Measurements from ENCODE around the gene DIRAS2. TPM values are rescaled to one million over a fixed set of nuclear protein-coding genes. Genes with fewer than 3 reads are reported as not detected.

DIRAS2 gene
- total RNA-seq, 3 donors from 2014 or later = under 0.01 to 1.2 TPM; not detected in 1

- DNase-seq (ENCODE audit: low spot score in 2 of 2) = no peak
- no peaks in the 10 kb centered on the region for H3K36me3 ChIP-seq
- H3K27me3 ChIP-seq = no peaks in the 10 kb centered on the region
- no peak overlapping the region for H3K27ac ChIP-seq
- H3K4me3 ChIP-seq = no peak overlapping the region
- intact Hi-C loops (cut with DNase I; ENCODE audit: low total_unique reads) = no loop called here
- H3K9me3 ChIP-seq = no peaks in the 10 kb centered on the region
- TF ChIP-seq CTCF (IDR thresholded peaks at IDR 0.05) = no peak
- TF ChIP-seq POLR2AphosphoS5 (IDR thresholded peaks at IDR 0.05) = no peak
- TF ChIP-seq POLR2A (IDR thresholded peaks at IDR 0.05) = no peak
- H3K4me1 ChIP-seq = no peaks in the 10 kb centered on the region
Observed at GRCh38 chr9:90607701-90608516, 34.7 kb downstream of the DIRAS2 start.

- Histone ChIP-seq H3K27me3 (peaks cover 0 to 5% of the 10 kb centered on the region in 2 donors), H3K9me3 (no peaks in the 10 kb centered on the region)
Observed at GRCh38 chr9:90600029-90600428, 42.6 kb downstream of the DIRAS2 start.

GRCh38 chr9:90598191-90598590 is 44.4 kb downstream of the DIRAS2 start:
- intact Hi-C loops (cut with DNase I; ENCODE audit: low total_unique reads) = no loop called here
- H3K4me1 ChIP-seq = no peaks in the 10 kb centered on the region
- no peaks in the 10 kb centered on the region for H3K9me3 ChIP-seq
- H3K27me3 ChIP-seq = peaks cover 0 to 5% of the 10 kb centered on the region in 2 donors
- TF ChIP-seq CTCF (IDR thresholded peaks at IDR 0.05) = no peak
- no peak for TF ChIP-seq POLR2AphosphoS5 (IDR thresholded peaks at IDR 0.05)
- TF ChIP-seq POLR2A (IDR thresholded peaks at IDR 0.05) = no peak
- no peak overlapping the region for H3K27ac ChIP-seq
- H3K36me3 ChIP-seq = no peaks in the 10 kb centered on the region
- DNase-seq (ENCODE audit: low spot score in 2 of 2) = no peak
- no peak overlapping the region for H3K4me3 ChIP-seq

More at GRCh38 chr9:90600029-90600428, 42.6 kb downstream of the DIRAS2 start:
- intact Hi-C loops (cut with DNase I; ENCODE audit: low total_unique reads) = no loop called here
- Histone ChIP-seq H3K36me3 (no peaks in the 10 kb centered on the region), H3K4me1 (no peaks in the 10 kb centered on the region), H3K4me3 (no peak overlapping the region), H3K27ac (no peak overlapping the region)
- TF ChIP-seq POLR2AphosphoS5 (IDR thresholded peaks at IDR 0.05) = no peak
- no peak for TF ChIP-seq CTCF (IDR thresholded peaks at IDR 0.05)
- TF ChIP-seq POLR2A (IDR thresholded peaks at IDR 0.05) = no peak
- DNase-seq (ENCODE audit: low spot score in 2 of 2) = no peak

GRCh38 chr9:90593646-90594045 is 49.0 kb downstream of the DIRAS2 start:
- Histone ChIP-seq H3K9me3 (no peaks in the 10 kb centered on the region), H3K4me1 (no peaks in the 10 kb centered on the region)
- no peak for TF ChIP-seq CTCF (IDR thresholded peaks at IDR 0.05)

GRCh38 chr9:90580576-90580975 is 62.0 kb downstream of the DIRAS2 start:
- no peak for DNase-seq (ENCODE audit: low spot score in 2 of 2)
- no peaks in the 10 kb centered on the region for H3K27me3 ChIP-seq
- intact Hi-C loops (cut with DNase I; ENCODE audit: low total_unique reads) = loop anchor here (5.0 kb wide), 1 partner anchor 1387 kb away; no protein-coding TSS in a partner anchor
- no peak overlapping the region for H3K27ac ChIP-seq
- no peak for TF ChIP-seq POLR2A (IDR thresholded peaks at IDR 0.05)
- no peak for TF ChIP-seq CTCF (IDR thresholded peaks at IDR 0.05)
- TF ChIP-seq POLR2AphosphoS5 (IDR thresholded peaks at IDR 0.05) = no peak
- no peaks in the 10 kb centered on the region for H3K36me3 ChIP-seq
- no peak overlapping the region for H3K4me3 ChIP-seq
- H3K4me1 ChIP-seq = no peaks in the 10 kb centered on the region
- no peaks in the 10 kb centered on the region for H3K9me3 ChIP-seq

More at GRCh38 chr9:90593646-90594045, 49.0 kb downstream of the DIRAS2 start:
- Histone ChIP-seq H3K27ac (no peak overlapping the region), H3K36me3 (no peaks in the 10 kb centered on the region), H3K27me3 (no peaks in the 10 kb centered on the region), H3K4me3 (no peak overlapping the region)
- no peak for DNase-seq (ENCODE audit: low spot score in 2 of 2)
- intact Hi-C loops (cut with DNase I; ENCODE audit: low total_unique reads) = no loop called here
